BJ (cell line): Measurements from ENCODE around the gene CDC42BPA. TPM values are rescaled to one million over a fixed set of nuclear protein-coding genes. Genes with fewer than 3 reads are reported as not detected.

Source experiments
- CTCF ChIA-PET: fragments of 350-600 bp; formaldehyde crosslinking; extraction: SDS; loops from one replicate; lab custom pipeline; 2021; ENCODE audit warnings: antibody characterized with exemption, inconsistent platforms; lab: Yijun Ruan, JAX
- POLR2A ChIA-PET: fragments of 300-600 bp; sonication (Branson Sonifier 250); formaldehyde crosslinking; extraction: SDS; loops from one replicate; lab custom pipeline; 2021; ENCODE audit warnings: antibody characterized with exemption; lab: Charles Lee
- DNase-seq: peaks from one replicate; pipeline ENCODE4 v3.0.0-alpha.2; 2011; ENCODE audit warnings: low read depth
- H3K27me3 ChIP-seq: 2 replicates; pipeline ENCODE4 v1.6.0; 2011; ENCODE audit warnings: low read length; ENCODE audit not compliant: control insufficient read depth, insufficient read depth
- H3K36me3 ChIP-seq: 2 replicates; pipeline ENCODE4 v1.5.1; 2011; ENCODE audit warnings: low read length; ENCODE audit not compliant: control insufficient read depth, insufficient read depth
- H3K4me3 ChIP-seq: 2 replicates; pipeline ENCODE4 v1.5.1; 2011; ENCODE audit warnings: low read depth, mild to moderate bottlenecking, control low read depth, low read length
- polyA plus RNA-seq: library from polyadenylated mRNA; depleted of rRNA; stranded (reverse); fragments of >200 nt; gene quantifications from 2 replicates; pipeline ENCODE4 v1.2.3, GENCODE V29; 2011
- TF ChIP-seq, protein P1 (sequence below): IDR thresholded peaks from 2 replicates; pipeline ENCODE4 v1.5.1; 2011; ENCODE audit warnings: low read depth, mild to moderate bottlenecking, control low read depth, inconsistent platforms, low read length, moderate library complexity; ENCODE audit not compliant: insufficient read depth

Gene CDC42BPA
- polyA plus RNA-seq, 1 experiment: 17.9 TPM

DNA sequence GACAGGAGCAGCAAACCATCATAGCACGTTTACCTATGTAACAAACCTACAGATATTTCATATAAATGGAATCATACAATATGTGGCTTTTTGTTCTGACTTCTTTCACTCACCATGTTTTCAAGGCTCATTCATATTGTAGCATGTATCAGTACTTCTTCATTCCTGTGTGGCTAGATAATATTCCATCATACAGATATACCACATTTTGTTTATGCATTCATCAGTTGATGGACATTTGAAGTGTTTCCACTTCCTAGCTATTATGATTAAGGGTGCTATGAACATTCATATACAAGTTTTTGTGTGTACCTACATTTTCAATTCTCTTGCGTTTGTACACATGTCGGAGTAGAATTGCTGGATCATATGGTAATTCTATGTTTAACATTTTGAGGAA is 90.1 kb downstream of the CDC42BPA start:
- POLR2A ChIA-PET: interaction anchor here (0.5 kb wide), 1 partner anchor 289 kb away, joined by 5 read pairs; no protein-coding TSS in a partner anchor
- Histone ChIP-seq H3K27me3 (no peaks in the 10 kb centered on the region), H3K36me3 (no peaks in the 10 kb centered on the region), H3K4me3 (no peak overlapping the region)
- no peak for DNase-seq
- TF ChIP-seq, protein P1, sequence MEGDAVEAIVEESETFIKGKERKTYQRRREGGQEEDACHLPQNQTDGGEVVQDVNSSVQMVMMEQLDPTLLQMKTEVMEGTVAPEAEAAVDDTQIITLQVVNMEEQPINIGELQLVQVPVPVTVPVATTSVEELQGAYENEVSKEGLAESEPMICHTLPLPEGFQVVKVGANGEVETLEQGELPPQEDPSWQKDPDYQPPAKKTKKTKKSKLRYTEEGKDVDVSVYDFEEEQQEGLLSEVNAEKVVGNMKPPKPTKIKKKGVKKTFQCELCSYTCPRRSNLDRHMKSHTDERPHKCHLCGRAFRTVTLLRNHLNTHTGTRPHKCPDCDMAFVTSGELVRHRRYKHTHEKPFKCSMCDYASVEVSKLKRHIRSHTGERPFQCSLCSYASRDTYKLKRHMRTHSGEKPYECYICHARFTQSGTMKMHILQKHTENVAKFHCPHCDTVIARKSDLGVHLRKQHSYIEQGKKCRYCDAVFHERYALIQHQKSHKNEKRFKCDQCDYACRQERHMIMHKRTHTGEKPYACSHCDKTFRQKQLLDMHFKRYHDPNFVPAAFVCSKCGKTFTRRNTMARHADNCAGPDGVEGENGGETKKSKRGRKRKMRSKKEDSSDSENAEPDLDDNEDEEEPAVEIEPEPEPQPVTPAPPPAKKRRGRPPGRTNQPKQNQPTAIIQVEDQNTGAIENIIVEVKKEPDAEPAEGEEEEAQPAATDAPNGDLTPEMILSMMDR: no peak
- CTCF ChIA-PET: no interaction called here

DNA sequence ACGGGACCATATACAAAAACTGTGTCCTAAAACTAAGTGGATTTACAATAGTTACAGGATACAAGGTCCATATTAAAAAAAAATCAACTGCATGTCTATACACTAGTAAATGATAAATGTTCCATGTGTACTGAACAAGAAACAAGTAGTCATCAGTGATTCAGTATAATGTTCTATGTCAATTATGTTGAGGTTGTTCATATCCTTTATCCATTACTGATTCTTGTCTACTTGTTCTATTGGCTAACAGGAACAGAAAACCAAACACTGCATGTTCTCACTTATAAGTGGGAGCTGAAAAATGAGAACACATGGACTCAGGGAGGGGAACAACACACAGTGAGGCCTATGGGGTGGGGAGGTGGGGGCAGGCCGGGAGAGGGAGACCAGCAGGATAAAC is 90.5 kb downstream of the CDC42BPA start:
- TF ChIP-seq, protein P1: no peak
- H3K4me3 ChIP-seq: no peak overlapping the region
- no peak for DNase-seq
- no peaks in the 10 kb centered on the region for H3K27me3 ChIP-seq
- ChIA-PET CTCF (interaction anchor here (0.6 kb wide), 1 partner anchor 827 kb away, joined by 3 read pairs; no protein-coding TSS in a partner anchor), POLR2A (interaction anchor here (0.5 kb wide), 1 partner anchor 289 kb away, joined by 5 read pairs; no protein-coding TSS in a partner anchor)
- H3K36me3 ChIP-seq: no peaks in the 10 kb centered on the region

DNA sequence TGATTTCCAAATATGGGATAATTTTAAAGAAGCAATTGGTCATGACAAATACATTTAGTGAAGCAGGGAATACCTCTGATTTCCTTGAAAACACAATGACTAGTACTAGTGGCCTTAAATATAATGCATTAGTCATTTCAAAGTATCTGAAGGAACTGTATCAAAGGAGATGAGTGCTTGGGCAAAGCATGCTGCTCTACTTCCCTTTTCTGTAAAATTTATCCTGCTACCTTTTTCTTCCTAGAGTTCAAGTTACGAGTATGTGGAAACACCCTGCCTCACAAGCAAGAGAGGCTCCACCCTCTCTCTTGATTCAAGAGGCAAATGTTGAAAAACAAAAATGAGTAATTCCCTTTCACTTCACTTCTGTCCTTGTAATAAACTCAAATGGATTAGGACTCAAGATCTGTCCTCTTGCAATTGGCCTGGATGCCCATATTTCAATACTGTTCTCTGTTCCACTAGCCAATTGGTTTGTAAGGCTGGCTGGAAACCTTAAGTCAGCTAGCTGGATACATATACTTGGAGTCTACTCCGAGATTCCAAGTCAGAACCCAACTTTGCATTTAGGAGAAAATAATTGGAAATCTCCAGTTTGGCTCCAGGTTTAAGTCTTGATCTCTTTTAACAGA is 92.5 kb downstream of the CDC42BPA start:
- no peaks in the 10 kb centered on the region for H3K27me3 ChIP-seq
- ChIA-PET POLR2A (no interaction called here), CTCF (no interaction called here)
- H3K4me3 ChIP-seq: no peak overlapping the region
- no peaks in the 10 kb centered on the region for H3K36me3 ChIP-seq
- TF ChIP-seq, protein P1: no peak
- peak; percentile 47 for DNase-seq

DNA sequence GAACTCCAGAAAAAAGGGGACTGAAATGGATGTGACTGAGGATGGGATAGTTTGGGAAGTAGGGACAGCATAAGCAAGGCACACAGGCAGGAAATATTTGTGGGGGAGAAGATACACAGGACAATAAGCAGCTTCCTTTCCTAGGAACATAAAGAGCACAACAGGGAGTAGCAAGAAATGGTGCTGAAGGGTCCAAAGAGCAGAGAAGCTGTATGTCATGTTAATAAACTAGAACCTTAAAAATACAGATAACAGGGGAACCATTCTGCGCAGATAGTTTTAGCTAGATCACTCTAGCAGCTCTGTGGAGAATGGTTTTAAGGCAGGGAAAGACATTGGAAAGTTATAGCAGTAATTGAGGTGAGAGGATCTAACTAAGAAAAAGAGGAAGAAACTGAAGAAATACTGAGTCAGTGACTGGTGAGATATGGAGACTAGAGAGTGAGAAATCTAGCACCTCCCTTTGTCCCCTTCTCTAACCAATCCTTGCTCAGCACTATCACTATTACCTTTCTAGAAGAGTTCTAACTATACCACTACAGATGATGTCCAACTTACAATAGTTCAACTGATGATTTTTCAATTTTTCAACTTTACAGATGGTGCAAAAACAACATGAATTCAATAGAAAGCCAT is 95.0 kb downstream of the CDC42BPA start:
- ChIA-PET POLR2A (no interaction called here), CTCF (no interaction called here)
- TF ChIP-seq, protein P1: no peak
- no peak overlapping the region for H3K4me3 ChIP-seq
- H3K36me3 ChIP-seq: no peaks in the 10 kb centered on the region
- H3K27me3 ChIP-seq: no peaks in the 10 kb centered on the region
- no peak for DNase-seq

DNA sequence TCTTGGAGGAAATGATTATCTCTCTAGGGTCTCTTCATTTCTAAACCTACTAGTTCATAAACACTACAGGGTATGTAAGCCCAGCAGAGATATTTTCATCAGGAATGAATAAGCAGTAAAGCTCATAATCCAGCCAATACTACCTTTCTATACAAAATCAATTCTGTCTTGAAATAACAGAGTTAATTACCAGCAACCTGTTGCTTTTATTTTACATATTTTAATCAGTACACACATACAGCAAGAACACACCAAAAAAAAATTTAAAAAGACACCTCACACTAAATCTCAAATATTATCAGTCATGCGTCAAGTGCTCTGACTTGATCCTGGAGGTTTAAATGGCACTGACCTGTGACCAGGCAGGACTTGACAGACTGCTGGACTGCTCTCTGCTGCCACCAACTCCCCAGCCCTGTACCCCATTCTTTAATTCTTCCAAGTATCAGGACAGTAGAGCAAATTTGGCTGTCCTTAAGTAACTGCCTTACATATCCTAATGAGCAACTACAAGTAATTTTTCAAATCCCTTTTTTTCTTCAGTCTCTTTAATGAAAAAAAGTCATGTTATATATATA is 98.5 kb downstream of the CDC42BPA start:
- TF ChIP-seq, protein P1: no peak
- ChIA-PET CTCF (interaction anchor here (1.0 kb wide), 1 partner anchor 10 kb away, joined by 3 read pairs; no protein-coding TSS in a partner anchor), POLR2A (no interaction called here)
- Histone ChIP-seq H3K36me3 (no peaks in the 10 kb centered on the region), H3K4me3 (no peak overlapping the region), H3K27me3 (no peaks in the 10 kb centered on the region)
- DNase-seq: no peak
